Left lung (tissue), 10 donors: ENCODE results near the gene STMN1. TPM values are rescaled to one million over a fixed set of nuclear protein-coding genes. Genes with fewer than 3 reads are reported as not detected.
"Not testable (repeated sequence)": the region's sequence is repeated elsewhere in the genome, so short reads cannot be mapped to it uniquely, and the experiment has no call there.

Experiments
- ATAC-seq: fragments of 200-7000 bp; cut with Tn5 transposase; one replicate; pipeline ENCODE4 v1.9.1; 2020; ENCODE audit warnings: moderate library complexity
- DNase-seq, 4 donors: peaks; one replicate each; pipeline ENCODE4 v3.0.0-alpha.2; 2013 to 2020
- H3K27ac ChIP-seq, 2 donors: fragments of 200-600 bp; sonication (generic) in 1 of 2; one replicate each; pipeline versions ENCODE4 v1.5.0 to v1.8.0; 2020 to 2021
- H3K27me3 ChIP-seq, 2 donors: fragments of 200-600 bp; sonication (generic) in 1 of 2; one replicate each; pipeline versions ENCODE4 v1.5.0 to v1.8.0; 2020 to 2021
- H3K36me3 ChIP-seq, 2 donors: fragments of 200-600 bp; sonication (generic) in 1 of 2; one replicate each; pipeline versions ENCODE4 v1.5.0 to v1.8.0; 2020 to 2021
- H3K4me1 ChIP-seq, 2 donors: fragments of 200-600 bp; one replicate each; pipeline ENCODE4 v1.8.0; 2021
- H3K4me3 ChIP-seq, 2 donors: fragments of 200-600 bp; sonication (generic) in 1 of 2; one replicate each; pipeline versions ENCODE4 v1.5.0 to v1.8.0; 2020 to 2021; ENCODE audit warnings: mild to moderate bottlenecking in 1 of 2
- H3K9me3 ChIP-seq, 2 donors: fragments of 200-600 bp; sonication (generic) in 1 of 2; one replicate each; pipeline versions ENCODE4 v1.5.0 to v1.8.0; 2020 to 2021
- intact Hi-C, 2 donors: fragments of 100-400 bp; cut with DNase I; formaldehyde crosslinking; loops; one replicate each; pipeline versions ENCODE4 v1.11.2 to v1.14.2; 2022
- polyA plus RNA-seq, 6 donors: library from polyadenylated mRNA; unstranded; fragments of 120-200 nt; gene quantifications; one replicate each; pipeline ENCODE4 v1.2.1, GENCODE V29; 2013; ENCODE audit not compliant: insufficient read length in 6 of 6
- total RNA-seq, 2 donors: library from RNA; stranded (reverse); fragmentation: NEBNext Ultra II Directional; extraction: Animal tissue kit (Norgen Biotek cat#: 25700); gene quantifications; one replicate each; pipeline ENCODE4 v1.2.1, GENCODE V29; 2021
- TF ChIP-seq, protein P1 (sequence below), 2 donors: fragments of 200-600 bp; sonication (generic) in 1 of 2; IDR thresholded peaks; one replicate each; pipeline versions ENCODE4 v1.5.0 to v1.8.0; 2021; ENCODE audit warnings: antibody characterized with exemption in 2 of 2
- donor health status: DM: no; HTN: yes; CAD: no.
- donor health status: DM: no; HTN: no; CAD: no.

Gene STMN1
- total and polyA plus RNA-seq, 8 donors: 50.7 to 1,392 (median 917) TPM

DNA sequence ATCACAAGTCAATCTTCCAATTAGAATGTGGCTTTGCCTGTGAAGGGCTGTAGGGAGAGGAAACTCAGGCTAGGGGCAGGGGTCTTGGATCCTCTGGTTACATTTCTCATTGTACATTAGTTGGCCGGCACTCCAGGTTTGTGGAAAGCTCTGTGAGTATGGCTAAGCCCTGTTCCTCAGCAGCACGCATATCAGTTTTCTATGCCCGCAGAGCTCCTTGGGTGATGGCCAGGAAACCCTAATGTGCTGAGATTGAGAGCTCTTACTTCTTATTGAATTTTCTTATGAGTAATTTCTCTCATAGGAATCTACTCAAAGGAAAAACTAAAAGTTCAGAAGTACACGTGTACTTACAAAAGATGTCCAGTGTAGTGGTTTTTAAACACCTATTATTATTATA lies 30.7 kb upstream of the STMN1 start:
- intact Hi-C loops: no loop called here
- no peak for DNase-seq
- H3K27ac ChIP-seq: no peak overlapping the region
- TF ChIP-seq, protein P1, sequence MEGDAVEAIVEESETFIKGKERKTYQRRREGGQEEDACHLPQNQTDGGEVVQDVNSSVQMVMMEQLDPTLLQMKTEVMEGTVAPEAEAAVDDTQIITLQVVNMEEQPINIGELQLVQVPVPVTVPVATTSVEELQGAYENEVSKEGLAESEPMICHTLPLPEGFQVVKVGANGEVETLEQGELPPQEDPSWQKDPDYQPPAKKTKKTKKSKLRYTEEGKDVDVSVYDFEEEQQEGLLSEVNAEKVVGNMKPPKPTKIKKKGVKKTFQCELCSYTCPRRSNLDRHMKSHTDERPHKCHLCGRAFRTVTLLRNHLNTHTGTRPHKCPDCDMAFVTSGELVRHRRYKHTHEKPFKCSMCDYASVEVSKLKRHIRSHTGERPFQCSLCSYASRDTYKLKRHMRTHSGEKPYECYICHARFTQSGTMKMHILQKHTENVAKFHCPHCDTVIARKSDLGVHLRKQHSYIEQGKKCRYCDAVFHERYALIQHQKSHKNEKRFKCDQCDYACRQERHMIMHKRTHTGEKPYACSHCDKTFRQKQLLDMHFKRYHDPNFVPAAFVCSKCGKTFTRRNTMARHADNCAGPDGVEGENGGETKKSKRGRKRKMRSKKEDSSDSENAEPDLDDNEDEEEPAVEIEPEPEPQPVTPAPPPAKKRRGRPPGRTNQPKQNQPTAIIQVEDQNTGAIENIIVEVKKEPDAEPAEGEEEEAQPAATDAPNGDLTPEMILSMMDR (IDR thresholded peaks at IDR 0.05): no peak
- no peak overlapping the region for H3K4me3 ChIP-seq
- peak; percentile 54 for ATAC-seq
- no peaks in the 10 kb centered on the region for H3K36me3 ChIP-seq
- H3K27me3 ChIP-seq: no peaks in the 10 kb centered on the region
- H3K9me3 ChIP-seq: no peaks in the 10 kb centered on the region
- no peaks in the 10 kb centered on the region for H3K4me1 ChIP-seq

DNA sequence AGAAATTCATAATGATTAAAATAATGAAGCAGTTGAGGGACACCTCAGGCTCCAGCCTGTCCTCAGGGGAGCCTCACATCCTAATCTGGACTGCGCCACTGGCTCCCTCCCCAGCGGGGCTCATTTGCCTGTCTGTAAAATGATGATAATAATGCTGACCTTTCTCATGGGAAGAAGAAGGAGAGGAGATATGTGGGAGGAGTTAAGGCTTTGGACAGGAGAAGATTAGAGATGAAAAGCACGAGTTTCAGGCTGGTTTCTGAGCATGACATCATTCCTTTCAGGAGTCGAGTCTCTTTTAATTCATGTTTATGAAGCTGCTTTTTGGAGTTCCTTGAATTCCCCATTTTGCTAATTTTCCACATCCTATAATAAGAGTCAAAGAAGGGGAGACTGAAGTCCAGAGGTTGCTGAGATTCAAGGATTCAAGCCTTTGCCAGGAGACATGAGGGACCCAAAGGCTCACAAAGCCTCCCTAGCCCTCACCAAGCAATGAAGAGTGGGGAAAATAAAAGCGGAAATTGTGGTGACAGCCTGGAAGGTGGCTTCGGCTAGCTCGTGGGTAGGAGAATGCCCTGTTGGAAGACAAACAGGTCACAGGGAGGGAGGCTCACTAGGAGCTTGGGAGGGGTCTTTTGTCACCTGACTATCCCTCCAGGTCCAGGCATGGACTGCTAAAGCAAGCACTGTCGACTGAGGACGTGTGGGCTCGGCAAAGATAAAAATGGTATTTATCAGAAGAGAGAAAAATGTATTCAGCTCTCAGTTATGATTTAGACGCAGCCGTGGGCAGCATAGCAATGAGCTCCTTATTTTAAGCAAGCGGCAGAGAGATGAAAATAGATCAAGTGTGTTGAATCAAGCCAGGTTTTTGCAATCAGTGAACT lies 27.5 kb upstream of the STMN1 start:
- Histone ChIP-seq H3K27ac (no peak overlapping the region), H3K4me1 (no peaks in the 10 kb centered on the region), H3K27me3 (no peaks in the 10 kb centered on the region), H3K4me3 (no peak overlapping the region), H3K36me3 (no peaks in the 10 kb centered on the region), H3K9me3 (no peaks in the 10 kb centered on the region)
- no peak for DNase-seq
- intact Hi-C loops: no loop called here
- TF ChIP-seq, protein P1 (IDR thresholded peaks at IDR 0.05): no peak
- no peak for ATAC-seq

DNA sequence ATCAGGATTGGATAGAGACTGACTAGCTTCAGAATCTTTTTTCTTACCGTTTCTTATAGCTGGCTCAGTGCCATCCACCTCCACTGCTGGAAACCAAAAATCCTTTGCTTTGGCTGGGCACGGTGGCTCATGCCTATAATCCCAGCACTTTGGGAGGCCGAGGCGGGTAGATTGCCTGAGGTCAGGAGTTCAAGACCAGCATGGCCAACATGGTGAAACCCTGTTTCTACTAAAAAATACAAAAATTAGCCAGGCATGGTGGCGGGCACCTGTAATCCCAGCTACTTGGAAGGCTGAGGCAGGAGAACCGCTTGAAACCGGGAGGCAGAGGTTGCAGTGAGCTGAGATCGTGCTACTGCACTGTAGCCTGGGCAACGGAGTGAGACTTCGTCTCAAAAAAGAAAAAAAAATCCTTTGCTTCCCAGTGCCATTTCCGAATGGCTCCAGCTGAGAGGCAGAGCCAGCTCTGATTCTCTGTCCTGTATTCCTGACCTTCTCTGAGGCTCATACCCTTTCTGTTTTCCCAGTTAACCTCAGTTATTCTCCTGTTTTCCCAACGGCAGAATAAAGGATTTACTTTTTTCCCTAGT lies 26.7 kb upstream of the STMN1 start:
- H3K36me3 ChIP-seq, H3K27ac ChIP-seq, H3K9me3 ChIP-seq, ATAC-seq, H3K27me3 ChIP-seq, H3K4me1 ChIP-seq, DNase-seq, H3K4me3 ChIP-seq, intact Hi-C loops: not testable (repeated sequence)

DNA sequence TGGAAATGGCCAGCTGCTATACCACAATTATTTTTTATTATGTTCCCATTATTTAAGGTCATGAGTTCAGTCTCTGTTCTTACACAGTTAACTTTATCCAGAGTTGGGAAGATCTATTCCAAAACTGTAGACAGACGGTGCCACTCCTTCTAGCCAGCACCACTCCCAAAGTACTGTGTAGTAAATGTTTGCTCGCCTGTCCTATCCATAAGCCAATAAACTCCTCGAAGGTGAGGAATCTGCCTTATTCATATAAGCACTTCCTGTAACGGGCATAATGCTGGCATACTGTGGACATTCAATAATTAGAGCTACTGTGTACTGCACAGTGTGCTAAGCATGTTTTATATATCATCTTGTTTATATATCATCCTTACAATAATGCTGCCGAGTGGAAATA lies 26.1 kb upstream of the STMN1 start:
- ATAC-seq (no peak), DNase-seq (no peak)
- Histone ChIP-seq H3K9me3 (no peaks in the 10 kb centered on the region), H3K4me1 (no peaks in the 10 kb centered on the region), H3K4me3 (no peak overlapping the region), H3K27ac (no peak overlapping the region), H3K27me3 (no peaks in the 10 kb centered on the region), H3K36me3 (no peaks in the 10 kb centered on the region)
- TF ChIP-seq, protein P1 (IDR thresholded peaks at IDR 0.05): no peak
- intact Hi-C loops: no loop called here

DNA sequence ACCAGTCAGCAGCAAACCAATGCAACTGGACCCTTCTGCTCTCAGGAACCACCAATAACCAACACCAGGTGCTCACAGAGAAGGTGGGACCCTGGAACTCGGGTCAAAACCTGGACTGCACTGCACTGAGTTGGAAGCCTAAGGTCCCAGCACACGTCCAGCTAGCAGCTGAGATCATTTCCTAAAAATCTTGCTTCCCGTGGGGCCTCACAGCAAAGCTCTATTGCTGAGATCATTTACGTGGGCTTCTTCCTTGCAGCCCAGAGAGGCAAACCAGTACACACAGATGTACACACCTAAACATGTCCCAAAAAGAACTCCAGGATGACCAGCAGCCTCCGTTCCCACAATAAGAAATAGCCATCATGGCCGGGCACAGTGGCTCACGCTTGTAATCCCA lies 22.8 kb upstream of the STMN1 start:
- H3K36me3 ChIP-seq: no peaks in the 10 kb centered on the region
- TF ChIP-seq, protein P1 (IDR thresholded peaks at IDR 0.05): no peak
- ATAC-seq: no peak
- H3K9me3 ChIP-seq: no peaks in the 10 kb centered on the region
- intact Hi-C loops: no loop called here
- H3K27ac ChIP-seq: no peak overlapping the region
- DNase-seq: no peak
- H3K4me1 ChIP-seq: peaks cover under 1 to 6% of the 10 kb centered on the region in 2 donors
- H3K27me3 ChIP-seq: no peaks in the 10 kb centered on the region
- no peak overlapping the region for H3K4me3 ChIP-seq
